Naive B cell (primary cell): ENCODE measurements around the gene RAD54L. TPM values are rescaled to one million over a fixed set of nuclear protein-coding genes. Genes with fewer than 3 reads are reported as not detected.
"Not testable (repeated sequence)": the region's sequence is repeated elsewhere in the genome, so short reads cannot be mapped to it uniquely, and the experiment has no call there.

ENCODE experiments used
- ATAC-seq, 2 donors: fragments of 150-1000 bp; cut with Tn5 transposase; 2 replicates each; pipeline ENCODE4 v1.10.0; 2021; ENCODE audit warnings: low read depth in 2 of 2, mild to moderate bottlenecking in 2 of 2, moderate library complexity in 2 of 2
- DNase-seq: peaks from one replicate; pipeline ENCODE4 v3.0.0; 2022
- H3K27ac Mint-ChIP-seq, 6 donors: one replicate each; pipeline ENCODE4 v1.8.0; 2020 to 2022; ENCODE audit warnings: mild to moderate bottlenecking in 6 of 6, mixed read lengths in 6 of 6, moderate library complexity in 5 of 6, inconsistent platforms in 2 of 6
- H3K27me3 Mint-ChIP-seq, 3 donors: one replicate each; pipeline ENCODE4 v1.8.0; 2021 to 2022; ENCODE audit warnings: mixed read lengths in 3 of 3, mild to moderate bottlenecking in 1 of 3
- H3K36me3 Mint-ChIP-seq, 2 donors: one replicate each; pipeline ENCODE4 v1.8.0; 2020 to 2022; ENCODE audit warnings: mixed read lengths in 2 of 2, inconsistent platforms in 1 of 2, mild to moderate bottlenecking in 1 of 2
- H3K4me1 Mint-ChIP-seq, 3 donors: one replicate each; pipeline ENCODE4 v1.8.0; 2020 to 2022; ENCODE audit warnings: mixed read lengths in 3 of 3, inconsistent platforms in 1 of 3, mild to moderate bottlenecking in 1 of 3, moderate library complexity in 1 of 3
- H3K4me3 Mint-ChIP-seq, 8 donors: one replicate each; pipeline ENCODE4 v1.8.0; 2020 to 2022; ENCODE audit warnings: mild to moderate bottlenecking in 8 of 8, mixed read lengths in 8 of 8, moderate library complexity in 8 of 8, inconsistent platforms in 2 of 8
- H3K9me3 Mint-ChIP-seq, 7 donors: one replicate each; pipeline ENCODE4 v1.8.0; 2020 to 2022; ENCODE audit warnings: mixed read lengths in 7 of 7, mild to moderate bottlenecking in 5 of 7, inconsistent platforms in 2 of 7, moderate library complexity in 1 of 7
- polyA plus RNA-seq, 6 donors: library from polyadenylated mRNA; unstranded; fragments of 300-500 nt; fragmentation: Illumina TruSeq; gene quantifications; one replicate each; pipeline ENCODE4 v1.2.3, GENCODE V29; 2021; ENCODE audit warnings: low read depth in 6 of 6

RAD54L gene
- polyA plus RNA-seq, 6 donors from 2014 or later = 0.84 to 1.4 TPM; not detected in 4

DNA sequence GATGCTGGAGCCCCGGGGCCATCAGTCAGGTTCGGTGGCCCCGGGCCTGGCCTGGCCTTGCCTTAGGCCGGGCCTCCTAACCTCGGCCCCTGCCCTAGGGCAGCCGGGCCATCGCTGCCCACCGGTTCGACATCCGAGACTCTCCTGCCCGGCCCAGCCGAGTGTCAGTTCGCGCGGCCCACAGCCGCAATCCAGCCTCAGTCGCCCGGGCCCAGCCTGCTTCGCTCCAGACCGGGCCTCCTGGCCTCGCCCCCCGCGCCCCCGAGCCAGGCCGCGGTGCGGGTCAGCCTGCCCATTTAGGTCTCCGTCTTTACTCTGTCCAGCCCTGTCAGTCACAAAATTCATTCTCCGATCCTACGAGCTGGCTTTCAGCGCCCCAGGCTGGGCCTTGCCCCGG is 55.1 kb downstream of the RAD54L start:
- peak; percentile 8 to 11 for ATAC-seq
- DNase-seq = no peak
- H3K27ac Mint-ChIP-seq = peak overlapping the region; percentile 98 to 100 (median 98)
- H3K4me1 Mint-ChIP-seq = peaks cover 31 to 51% (median 51%) of the 10 kb centered on the region in 3 donors
- H3K36me3 Mint-ChIP-seq = peaks cover 2 to 5% of the 10 kb centered on the region in 2 donors
- H3K4me3 Mint-ChIP-seq = peak overlapping the region; percentile 97 to 100 (median 98)
- no peaks in the 10 kb centered on the region for H3K27me3 Mint-ChIP-seq
- H3K9me3 Mint-ChIP-seq = no peaks in the 10 kb centered on the region

DNA sequence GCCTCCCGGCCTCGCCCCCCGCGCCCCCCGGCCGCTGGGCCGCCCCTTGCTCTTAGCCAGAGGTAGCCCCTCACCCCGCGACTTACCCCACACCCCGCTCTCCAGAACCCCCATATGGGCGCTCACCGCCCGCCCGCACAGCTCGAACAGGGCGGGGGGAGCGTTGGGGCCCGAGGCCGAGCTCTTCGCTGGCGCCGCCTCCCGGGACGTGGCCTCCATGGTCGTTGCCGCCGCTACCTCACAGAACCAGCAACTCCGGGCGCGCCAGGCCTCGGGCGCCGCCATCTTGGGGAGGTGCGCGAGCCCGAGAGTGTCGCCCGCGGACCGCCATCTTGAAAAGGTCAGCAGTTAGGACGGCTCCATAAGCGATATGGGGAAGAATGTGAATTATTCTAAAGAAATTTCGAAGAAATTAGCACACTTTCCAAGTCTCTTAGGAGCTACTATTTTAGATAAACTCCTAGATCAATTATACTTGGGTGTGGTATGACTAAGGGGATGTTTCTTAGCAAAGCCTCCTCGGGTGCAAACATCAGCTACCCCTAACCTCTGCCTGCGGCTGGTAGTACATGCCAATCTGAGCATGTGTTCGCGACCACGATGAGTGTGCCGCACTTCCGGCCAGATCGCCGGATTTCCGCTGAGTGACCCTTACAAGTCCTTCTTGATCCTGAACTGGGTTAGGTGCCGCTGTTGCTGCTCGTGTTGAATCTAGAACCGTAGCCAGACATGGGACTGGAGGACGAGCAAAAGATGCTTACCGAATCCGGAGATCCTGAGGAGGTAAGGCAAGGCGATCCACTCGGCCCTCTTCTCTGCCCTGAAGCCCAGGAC is 55.7 kb downstream of the RAD54L start, which contains the start of the genes LRRC41 and UQCRH:
Gene LRRC41 (minus strand): TSS at position 579 of the 834 bp plus-strand sequence. CDS start 294 bp downstream, at position 285.
Gene UQCRH (plus strand): TSS at position 661 of the 834 bp plus-strand sequence. CDS start 69 bp downstream, at position 730.
- Mint-ChIP-seq H3K4me1 (peaks cover 31 to 57% (median 57%) of the 10 kb centered on the region in 3 donors), H3K36me3 (no peaks in the 10 kb centered on the region), H3K9me3 (no peaks in the 10 kb centered on the region), H3K27me3 (no peaks in the 10 kb centered on the region), H3K4me3 (peak within 1 kb of the TSS; percentile 97 to 100 (median 98)), H3K27ac (peak within 1 kb of the TSS; percentile 98 to 100 (median 98))
- DNase-seq (peak; percentile 94), ATAC-seq (peak; percentile 83 to 86)

DNA sequence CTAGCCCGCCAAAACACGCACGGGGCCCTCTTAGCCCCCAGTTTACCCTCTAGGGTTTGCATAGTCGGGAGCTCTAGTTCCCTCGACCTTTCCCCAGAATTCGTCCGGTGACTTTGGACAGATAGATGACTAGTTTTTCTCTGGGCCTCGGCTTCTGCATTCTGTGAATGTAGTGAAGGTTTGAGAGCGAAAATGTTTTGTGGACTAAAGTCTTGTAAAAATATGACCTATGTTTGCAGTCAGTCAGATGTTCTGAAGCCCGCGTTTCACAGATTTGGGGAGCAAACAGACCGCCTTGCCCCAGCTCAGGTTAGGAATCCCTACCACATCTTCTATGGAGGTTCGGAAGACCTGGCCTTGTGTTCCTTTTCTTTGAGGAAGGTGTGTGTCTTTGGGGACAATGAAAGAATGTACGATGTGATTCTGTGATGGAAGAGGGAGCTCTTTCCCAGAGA is 56.3 kb downstream of the RAD54L start:
- peak overlapping the region; percentile 97 to 100 (median 98) for H3K4me3 Mint-ChIP-seq
- DNase-seq (no peak), ATAC-seq (no peak)
- H3K4me1 Mint-ChIP-seq = peaks cover 35 to 60% (median 59%) of the 10 kb centered on the region in 3 donors
- H3K9me3 Mint-ChIP-seq = no peaks in the 10 kb centered on the region
- H3K27ac Mint-ChIP-seq = peak overlapping the region; percentile 98 to 100 (median 98)
- H3K36me3 Mint-ChIP-seq = peaks cover 0 to 4% of the 10 kb centered on the region in 2 donors
- no peaks in the 10 kb centered on the region for H3K27me3 Mint-ChIP-seq

DNA sequence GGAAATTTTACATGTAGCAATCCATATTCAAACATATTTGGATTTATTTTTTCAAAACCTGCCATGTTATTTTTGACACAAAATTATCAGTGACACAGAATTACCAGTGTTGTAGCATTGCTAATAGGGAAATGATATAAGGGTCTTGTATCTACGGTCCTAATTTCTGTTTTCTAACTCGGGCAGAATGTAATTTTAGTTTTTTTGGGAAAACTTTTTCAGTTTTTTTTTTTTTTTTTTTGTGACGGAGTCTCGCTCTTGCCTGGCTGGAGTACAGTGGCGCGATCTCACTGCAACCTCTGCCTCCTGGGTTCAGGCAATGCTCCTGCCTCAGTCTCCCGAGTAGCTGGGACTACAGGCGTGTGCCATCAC is 58.6 kb downstream of the RAD54L start:
- DNase-seq (no peak), ATAC-seq (no peak)
- peak overlapping the region in 2 of 8 donors; percentile 56 to 61 for H3K4me3 Mint-ChIP-seq
- no peaks in the 10 kb centered on the region for H3K27me3 Mint-ChIP-seq
- H3K9me3 Mint-ChIP-seq = no peaks in the 10 kb centered on the region
- peaks cover 0 to 14% of the 10 kb centered on the region in 2 donors for H3K36me3 Mint-ChIP-seq
- H3K4me1 Mint-ChIP-seq = peaks cover 27 to 52% (median 47%) of the 10 kb centered on the region in 3 donors
- no peak overlapping the region for H3K27ac Mint-ChIP-seq

DNA sequence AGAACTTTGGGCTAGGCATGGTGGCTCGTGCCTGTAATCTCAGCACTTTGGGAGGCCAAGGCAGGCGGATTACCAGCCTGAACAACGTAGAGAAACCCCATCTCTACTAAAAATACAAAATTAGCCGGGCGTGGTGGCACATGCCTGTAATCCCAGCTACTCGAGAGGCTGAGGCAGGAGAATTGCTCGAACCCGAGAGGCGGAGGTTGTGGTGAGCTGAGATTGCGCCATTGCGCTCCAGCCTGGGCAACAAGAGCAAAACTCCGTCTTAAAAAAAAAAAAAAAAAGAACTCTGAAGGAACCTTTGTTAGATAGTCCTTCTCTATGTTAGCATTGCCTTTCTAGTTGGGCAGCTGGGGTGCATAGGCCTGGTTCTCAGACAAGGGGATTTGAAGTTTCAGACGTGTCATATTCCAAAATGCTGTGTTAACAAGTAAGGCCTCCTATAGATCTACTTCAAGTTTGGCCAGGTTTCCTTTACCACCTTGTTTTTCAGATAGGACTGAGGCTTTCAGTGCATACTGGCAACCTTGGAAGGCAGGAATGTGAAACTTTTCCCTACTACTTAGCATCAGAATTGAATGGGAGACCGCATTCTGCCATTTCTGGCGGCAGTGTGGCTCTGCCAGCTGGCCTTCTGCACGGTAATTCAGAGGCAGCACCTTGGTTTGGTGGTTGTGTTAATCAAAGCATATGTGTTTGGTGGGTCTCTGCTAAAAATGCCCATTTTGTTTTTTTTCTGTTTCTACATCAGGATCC is 62.0 kb downstream of the RAD54L start:
- Mint-ChIP-seq H3K27me3 (no peaks in the 10 kb centered on the region), H3K36me3 (peaks cover 2 to 18% of the 10 kb centered on the region in 2 donors), H3K9me3 (no peaks in the 10 kb centered on the region), H3K27ac (no peak overlapping the region), H3K4me3 (peak overlapping the region in 1 of 8 donors; percentile 11), H3K4me1 (peaks cover 11 to 34% (median 19%) of the 10 kb centered on the region in 3 donors)
- no peak for DNase-seq
- ATAC-seq = no peak

DNA sequence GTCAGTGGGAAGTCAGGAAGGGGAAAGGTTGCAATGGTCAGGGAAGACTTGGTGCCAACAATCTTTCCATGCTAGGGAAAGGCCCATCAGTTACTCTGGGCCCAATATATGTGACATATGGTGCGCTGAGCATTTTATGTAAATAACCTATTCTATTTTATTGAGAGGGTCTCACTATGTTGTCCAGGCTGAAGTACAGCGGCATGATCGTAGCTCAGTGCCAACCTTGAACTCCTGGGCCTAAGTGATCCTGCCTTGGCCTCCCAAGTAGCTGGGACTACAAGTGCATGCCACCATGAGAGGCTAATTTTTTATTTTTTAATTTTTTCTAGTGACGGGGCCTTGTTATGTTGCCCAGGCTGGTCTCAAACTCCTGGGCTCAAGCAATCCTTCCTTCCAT is 62.8 kb downstream of the RAD54L start:
- Mint-ChIP-seq H3K4me3 (peak overlapping the region in 1 of 8 donors; percentile 15), H3K27me3 (no peaks in the 10 kb centered on the region), H3K27ac (no peak overlapping the region), H3K36me3 (peaks cover 4 to 22% of the 10 kb centered on the region in 2 donors), H3K4me1 (peaks cover 11 to 26% (median 19%) of the 10 kb centered on the region in 3 donors), H3K9me3 (no peaks in the 10 kb centered on the region)
- DNase-seq = no peak
- no peak for ATAC-seq

DNA sequence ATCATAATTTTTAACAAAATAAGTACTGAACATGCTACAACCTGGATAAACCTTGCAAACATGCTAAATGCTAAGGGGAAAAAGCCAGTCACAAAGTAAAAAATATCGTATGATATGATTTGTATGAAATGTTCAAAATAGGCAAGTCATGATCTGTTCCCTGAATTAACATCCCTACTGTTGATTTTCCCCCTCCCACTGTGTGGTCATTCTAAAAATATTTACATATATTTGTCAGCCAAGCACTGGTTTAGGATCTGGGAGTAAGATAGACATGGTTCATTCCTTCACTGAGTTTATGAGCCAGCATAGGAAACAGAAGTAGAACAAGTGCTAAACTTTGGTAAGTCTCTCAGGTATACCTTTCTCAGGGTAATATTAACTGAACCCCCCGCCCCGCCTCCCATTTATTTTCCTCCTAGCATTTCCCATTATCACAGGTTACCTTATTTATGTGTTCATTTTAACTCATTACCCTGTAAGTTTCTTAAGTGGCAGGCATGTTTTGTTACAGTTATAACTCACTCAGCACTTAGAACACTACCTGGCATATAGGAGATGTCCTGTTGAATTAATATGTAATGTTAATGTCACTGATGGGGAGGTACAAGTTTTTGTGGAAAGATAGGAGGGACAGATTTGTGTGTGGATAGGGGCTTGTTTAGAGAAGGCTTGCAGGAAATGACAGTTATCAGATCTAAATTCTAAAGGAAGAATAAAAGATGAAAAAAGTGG is 68.3 kb downstream of the RAD54L start:
- DNase-seq (no peak), ATAC-seq (no peak)
- peak overlapping the region in 1 of 6 donors; percentile 7 for H3K27ac Mint-ChIP-seq
- H3K9me3 Mint-ChIP-seq = no peaks in the 10 kb centered on the region
- no peak overlapping the region for H3K4me3 Mint-ChIP-seq
- H3K27me3 Mint-ChIP-seq = no peaks in the 10 kb centered on the region
- peaks cover 8 to 11% of the 10 kb centered on the region in 2 donors for H3K36me3 Mint-ChIP-seq
- peaks cover 0 to under 1% (median 0%) of the 10 kb centered on the region in 3 donors for H3K4me1 Mint-ChIP-seq

DNA sequence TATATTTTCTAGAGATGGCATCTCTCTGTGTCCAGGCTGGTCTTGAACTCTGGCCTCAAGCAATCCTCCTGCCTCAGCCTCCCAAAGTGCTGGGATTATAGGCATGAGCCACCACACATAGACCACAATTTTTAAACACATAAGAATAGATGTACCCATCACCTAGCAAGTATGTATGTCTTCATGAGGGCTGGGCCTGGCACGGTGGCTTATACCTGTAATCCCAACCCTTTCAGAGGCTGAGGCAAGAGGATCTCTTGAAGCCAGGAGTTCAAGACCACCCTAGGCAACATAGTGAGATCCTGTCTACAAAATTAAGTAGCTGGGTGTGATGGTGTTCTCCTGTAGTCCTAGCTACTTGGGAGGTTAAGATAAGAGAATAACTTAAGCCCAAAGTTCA is 69.8 kb downstream of the RAD54L start:
- DNase-seq (no peak), ATAC-seq (no peak)
- Mint-ChIP-seq H3K9me3 (no peaks in the 10 kb centered on the region), H3K27ac (no peak overlapping the region), H3K36me3 (peaks cover 8 to 11% of the 10 kb centered on the region in 2 donors), H3K27me3 (no peaks in the 10 kb centered on the region), H3K4me1 (peaks cover 0 to 6% (median 2%) of the 10 kb centered on the region in 3 donors), H3K4me3 (no peak overlapping the region)

DNA sequence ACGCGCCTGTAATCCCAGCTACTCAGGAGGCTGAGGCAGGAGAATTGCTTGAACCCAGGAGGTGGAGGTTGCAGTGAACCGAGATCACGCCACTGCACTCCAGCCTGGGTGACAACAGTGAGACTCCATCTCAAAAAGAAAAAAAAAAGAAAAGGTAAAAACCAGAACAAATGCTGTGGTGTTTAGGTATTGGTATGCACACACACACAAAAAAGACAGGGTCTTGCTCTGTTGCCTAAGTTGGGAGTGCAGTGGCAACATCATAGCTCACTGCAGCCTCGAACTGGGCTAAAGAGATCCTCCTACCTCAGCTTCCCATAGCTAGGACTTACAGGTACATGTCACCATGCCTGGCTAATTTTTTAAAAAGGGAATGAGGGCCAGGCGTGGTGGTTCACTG is 71.7 kb downstream of the RAD54L start:
- not testable (repeated sequence) for DNase-seq, H3K27ac Mint-ChIP-seq, H3K9me3 Mint-ChIP-seq, H3K4me1 Mint-ChIP-seq, H3K4me3 Mint-ChIP-seq, H3K27me3 Mint-ChIP-seq, ATAC-seq
- H3K36me3 Mint-ChIP-seq = peaks cover 7 to 11% of the 10 kb centered on the region in 2 donors

DNA sequence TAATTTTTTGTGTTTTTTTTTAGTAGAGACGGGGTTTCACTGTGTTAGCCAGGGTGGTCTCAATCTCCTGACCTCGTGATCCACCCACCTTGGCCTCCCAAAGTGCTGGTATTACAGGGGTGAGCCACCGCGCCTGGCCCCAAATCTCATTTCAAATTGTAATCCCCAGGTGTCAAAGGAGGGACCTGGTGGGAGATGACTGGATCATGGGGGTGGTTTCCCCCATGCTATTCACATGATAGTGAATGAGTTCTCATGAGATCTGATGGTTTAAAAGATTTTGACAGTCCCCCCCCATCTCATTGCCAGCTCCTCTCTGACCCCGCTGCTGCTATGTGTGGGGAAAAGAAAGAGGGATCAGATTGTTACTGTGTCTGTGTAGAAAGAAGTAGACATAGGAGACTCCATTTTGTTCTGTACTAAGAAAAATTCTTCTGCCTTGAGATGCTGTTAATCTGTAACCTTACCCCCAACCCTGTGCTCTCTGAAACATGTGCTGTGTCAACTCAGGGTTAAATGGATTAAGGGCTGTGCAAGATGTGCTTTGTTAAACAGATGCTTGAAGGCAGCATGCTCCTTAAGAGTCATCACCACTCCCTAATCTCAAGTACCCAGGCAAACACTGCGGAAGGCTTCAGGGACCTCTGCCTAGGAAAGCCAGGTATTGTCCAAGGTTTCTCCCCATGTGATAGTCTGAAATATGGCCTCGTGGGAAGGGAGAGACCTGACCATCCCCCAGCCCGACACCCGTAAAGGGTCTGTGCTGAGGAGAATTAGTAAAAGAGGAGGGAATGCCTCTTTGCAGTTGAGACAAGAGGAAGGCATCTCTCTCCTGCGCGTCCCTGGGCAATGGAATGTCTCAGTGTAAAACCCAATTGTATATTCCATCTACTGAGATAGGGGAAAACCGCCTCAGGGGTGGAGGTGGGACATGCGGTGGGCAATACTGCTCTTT is 72.7 kb downstream of the RAD54L start:
- not testable (repeated sequence) for H3K27me3 Mint-ChIP-seq, H3K4me3 Mint-ChIP-seq, H3K9me3 Mint-ChIP-seq, H3K36me3 Mint-ChIP-seq, H3K27ac Mint-ChIP-seq, DNase-seq, H3K4me1 Mint-ChIP-seq, ATAC-seq

DNA sequence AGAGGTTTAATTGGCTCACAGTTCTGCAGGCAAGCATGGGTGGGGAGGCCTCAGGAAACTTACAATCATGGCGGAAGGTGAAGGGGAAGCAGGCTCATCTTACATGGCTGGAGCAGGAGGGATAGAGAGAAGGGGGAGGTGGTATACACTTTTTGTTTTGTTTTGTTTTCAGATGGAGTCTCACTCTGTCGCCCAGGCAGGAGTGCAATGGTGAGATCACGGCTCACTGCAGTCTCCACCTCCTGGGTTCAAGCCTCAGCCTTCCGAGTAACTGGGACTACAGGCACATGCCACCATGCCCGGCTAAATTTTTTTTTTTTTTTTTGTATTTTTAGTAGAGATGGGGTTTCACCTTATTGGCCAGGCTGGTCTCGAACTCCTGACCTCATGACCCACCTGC is 74.6 kb downstream of the RAD54L start:
- not testable (repeated sequence) for H3K4me3 Mint-ChIP-seq, ATAC-seq, H3K36me3 Mint-ChIP-seq, DNase-seq, H3K27ac Mint-ChIP-seq, H3K27me3 Mint-ChIP-seq
- peaks cover 0 to 11% (median 6%) of the 10 kb centered on the region in 3 donors for H3K4me1 Mint-ChIP-seq
- peaks cover 2 to 22% (median 8%) of the 10 kb centered on the region in 7 donors for H3K9me3 Mint-ChIP-seq
